ENCODE results near the gene ANK2.

The ANK2 gene

GRCh38 chr4:113325876-113326615, 276.6 kb downstream of the ANK2 start:
- in situ Hi-C loops (cut with HindIII; ENCODE audit: low sequenced_read_pairs), result no loop called here

DNA sequence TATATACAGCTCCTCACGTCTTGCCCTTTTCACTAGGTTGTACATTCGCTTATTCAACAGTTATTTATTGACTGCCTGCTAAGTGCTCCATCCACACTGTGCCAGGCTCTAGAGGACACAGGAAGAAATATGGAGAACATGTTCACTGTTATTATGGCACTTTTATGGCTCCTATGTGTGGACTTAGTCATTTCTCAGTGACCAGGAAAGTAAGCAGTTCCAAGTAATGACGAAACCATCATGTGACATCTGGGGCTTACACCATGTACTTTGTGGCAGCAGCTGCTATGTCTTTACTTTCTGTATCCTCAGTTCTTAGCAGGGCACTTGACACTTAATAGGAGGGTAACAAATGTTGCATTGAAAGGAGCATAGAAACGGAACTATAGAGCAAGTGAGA, 278.0 kb downstream of the ANK2 start:
- in situ Hi-C loops (cut with HindIII; ENCODE audit: low sequenced_read_pairs), result no loop called here

DNA sequence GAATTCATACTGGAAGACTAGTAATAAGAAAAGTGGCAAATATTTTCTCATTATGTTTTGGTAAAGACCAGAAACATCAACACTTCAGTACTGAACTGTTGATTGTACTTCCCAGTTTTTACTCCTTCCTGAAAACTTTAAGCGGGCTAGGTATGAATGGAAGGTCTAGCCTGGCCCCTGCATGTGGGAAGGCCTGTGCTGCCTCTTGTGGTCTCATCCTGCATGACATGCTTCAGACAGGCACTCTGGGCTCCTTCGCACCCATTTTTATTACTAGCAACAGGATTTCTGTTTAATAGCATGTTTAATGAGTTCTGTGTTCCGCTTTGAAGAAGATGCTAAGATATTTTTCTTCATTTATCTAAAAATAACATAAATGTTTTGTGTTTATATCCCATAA, 279.1 kb downstream of the ANK2 start:
- in situ Hi-C loops (cut with HindIII; ENCODE audit: low sequenced_read_pairs), result no loop called here

- in situ Hi-C loops (cut with HindIII; ENCODE audit: low sequenced_read_pairs), result no loop called here
These were observed 280.7 kb downstream of the ANK2 start for GRCh38 chr4:113330200-113330599.

GRCh38 chr4:113331811-113332210, 282.4 kb downstream of the ANK2 start:
- in situ Hi-C loops (cut with HindIII; ENCODE audit: low sequenced_read_pairs), result no loop called here

- in situ Hi-C loops (cut with HindIII; ENCODE audit: low sequenced_read_pairs), result no loop called here
These were observed 283.2 kb downstream of the ANK2 start for GRCh38 chr4:113332701-113333100.

GRCh38 chr4:113335746-113336145, 286.3 kb downstream of the ANK2 start:
- in situ Hi-C loops (cut with HindIII; ENCODE audit: low sequenced_read_pairs), result no loop called here

DNA sequence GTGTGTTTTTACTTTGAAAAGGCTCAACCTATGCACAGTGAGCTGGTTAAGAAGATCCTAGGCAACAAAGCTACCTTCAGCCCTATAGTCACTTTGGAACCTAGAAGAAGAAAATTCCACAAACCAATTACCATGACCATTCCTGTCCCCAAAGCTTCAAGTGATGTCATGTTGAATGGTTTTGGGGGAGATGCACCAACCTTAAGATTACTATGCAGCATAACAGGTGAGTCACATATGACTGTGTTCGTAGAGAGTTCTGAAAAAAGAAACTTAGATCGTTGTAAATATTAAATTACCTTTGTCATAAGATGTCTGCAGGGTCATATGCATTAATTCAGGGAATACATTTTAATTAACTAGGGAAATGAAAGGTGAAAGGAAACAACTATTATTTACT, 287.1 kb downstream of the ANK2 start:
- in situ Hi-C loops (cut with HindIII; ENCODE audit: low sequenced_read_pairs), result no loop called here

DNA sequence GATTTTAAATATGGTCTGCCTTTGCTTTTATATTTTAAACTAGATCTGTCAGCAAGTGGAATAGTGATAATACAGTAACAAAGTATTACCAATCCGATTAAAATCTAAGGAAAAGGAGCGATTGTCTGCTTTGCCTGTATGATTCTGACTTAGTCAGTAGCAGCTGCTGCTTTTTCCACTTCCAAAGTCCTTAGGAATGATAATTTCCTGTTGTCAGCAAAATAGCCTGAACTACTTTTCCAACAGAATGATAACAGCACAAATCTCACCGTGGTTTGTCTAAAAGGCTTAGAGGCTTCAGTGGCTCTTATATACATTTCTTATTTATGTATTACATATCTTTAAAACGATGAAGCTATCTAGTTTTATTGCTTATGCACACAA, 290.0 kb downstream of the ANK2 start:
- in situ Hi-C loops (cut with HindIII; ENCODE audit: low sequenced_read_pairs), result no loop called here

DNA sequence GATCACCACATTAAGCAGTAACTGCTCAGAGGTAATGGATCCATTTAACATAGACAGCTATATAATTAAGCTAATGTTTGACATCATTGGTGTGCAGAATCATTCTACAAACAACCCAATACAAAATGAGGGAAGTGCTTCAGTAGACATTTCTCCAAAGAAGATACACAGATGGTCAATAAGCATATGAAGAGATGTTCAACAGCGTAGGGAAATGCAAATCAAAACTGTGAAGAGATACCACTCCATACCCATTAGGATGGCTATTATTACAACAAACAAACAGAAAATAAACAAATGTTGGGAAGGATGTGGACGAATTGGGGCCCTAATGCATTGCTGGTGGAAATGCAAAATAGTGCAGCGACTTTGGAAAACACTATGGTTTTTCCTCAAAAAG, 294.6 kb downstream of the ANK2 start:
- in situ Hi-C loops (cut with HindIII; ENCODE audit: low sequenced_read_pairs), result no loop called here

DNA sequence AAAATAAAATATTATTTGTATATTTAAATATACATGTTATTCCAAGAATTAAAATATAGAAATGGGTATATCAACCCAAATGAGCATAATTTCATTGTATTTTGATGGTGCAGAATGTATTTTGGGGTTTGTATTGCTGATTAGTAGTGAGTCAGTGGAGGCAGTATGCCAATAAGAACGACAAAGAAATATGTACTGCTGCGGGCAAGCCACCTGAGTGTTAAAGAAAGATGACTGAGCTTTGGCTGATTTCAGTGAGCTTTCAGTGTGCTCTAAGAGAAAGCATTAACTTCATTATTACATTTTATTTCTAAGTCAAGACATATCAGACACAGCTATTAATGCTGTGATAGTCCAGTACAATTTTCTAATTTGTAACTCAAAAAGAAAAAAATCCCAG, 297.8 kb downstream of the ANK2 start:
- in situ Hi-C loops (cut with HindIII; ENCODE audit: low sequenced_read_pairs), result no loop called here

DNA sequence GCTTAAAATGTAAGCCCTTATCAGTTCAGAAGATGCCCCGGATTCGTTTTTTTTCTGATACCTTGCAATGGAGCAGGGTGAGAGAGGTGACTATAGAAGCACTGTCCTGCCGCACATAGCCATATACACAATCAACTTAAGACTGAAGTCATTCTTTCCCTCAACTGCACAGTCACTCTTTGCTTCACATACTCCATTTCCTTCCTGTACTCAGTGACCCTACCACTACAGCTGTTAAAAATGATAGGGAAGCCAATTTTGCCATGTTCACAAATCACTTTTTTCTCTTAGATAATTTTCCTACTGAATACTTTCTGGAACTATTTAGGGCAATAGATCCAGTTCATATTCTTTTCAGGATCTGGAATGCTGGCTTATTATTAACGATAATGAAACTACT, 300.0 kb downstream of the ANK2 start:
- in situ Hi-C loops (cut with HindIII; ENCODE audit: low sequenced_read_pairs), result no loop called here

DNA sequence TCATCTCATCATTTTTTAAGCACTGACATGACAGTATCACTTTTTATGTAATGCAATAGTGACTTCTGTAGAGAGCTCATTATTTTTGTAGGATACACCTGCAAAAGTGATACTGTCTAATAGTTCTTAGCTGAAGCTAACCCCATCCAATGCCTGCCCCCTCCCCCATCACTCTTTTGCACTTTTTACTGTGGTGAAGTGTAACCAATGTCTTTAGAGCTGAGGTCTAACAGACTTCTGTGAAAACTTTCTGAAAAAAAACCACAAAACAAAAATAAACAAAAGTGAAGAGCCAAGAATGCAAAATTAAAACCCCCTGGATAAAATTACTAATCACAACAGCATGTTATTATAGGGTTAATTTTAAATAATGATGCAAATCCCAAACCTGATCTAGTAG, 301.1 kb downstream of the ANK2 start:
- in situ Hi-C loops (cut with HindIII; ENCODE audit: low sequenced_read_pairs), result no loop called here

- in situ Hi-C loops (cut with HindIII; ENCODE audit: low sequenced_read_pairs), result no loop called here
These were observed 306.3 kb downstream of the ANK2 start for GRCh38 chr4:113355550-113356371.

DNA sequence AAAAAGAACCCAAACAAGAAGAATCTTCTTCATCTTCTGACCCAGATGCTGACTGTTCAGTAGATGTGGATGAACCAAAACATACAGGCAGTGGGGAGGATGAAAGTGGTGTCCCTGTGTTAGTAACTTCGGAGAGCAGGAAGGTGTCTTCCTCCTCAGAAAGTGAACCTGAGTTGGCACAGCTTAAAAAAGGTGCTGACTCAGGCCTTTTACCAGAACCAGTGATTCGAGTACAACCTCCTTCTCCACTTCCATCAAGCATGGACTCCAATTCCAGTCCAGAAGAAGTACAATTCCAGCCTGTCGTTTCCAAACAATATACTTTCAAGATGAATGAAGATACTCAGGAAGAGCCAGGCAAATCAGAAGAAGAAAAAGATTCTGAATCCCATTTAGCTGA, 307.0 kb downstream of the ANK2 start:
- in situ Hi-C loops (cut with HindIII; ENCODE audit: low sequenced_read_pairs), result no loop called here

DNA sequence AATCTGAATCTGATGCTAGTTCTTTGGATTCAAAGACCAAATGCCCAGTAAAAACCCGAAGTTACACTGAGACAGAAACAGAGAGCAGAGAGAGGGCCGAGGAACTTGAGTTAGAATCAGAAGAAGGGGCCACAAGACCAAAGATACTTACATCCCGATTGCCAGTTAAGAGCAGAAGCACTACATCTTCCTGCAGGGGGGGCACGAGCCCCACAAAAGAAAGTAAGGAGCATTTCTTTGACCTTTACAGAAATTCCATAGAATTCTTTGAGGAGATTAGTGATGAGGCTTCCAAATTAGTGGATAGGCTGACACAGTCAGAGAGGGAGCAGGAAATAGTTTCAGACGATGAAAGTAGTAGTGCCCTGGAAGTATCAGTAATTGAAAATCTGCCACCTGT, 309.3 kb downstream of the ANK2 start:
- in situ Hi-C loops (cut with HindIII; ENCODE audit: low sequenced_read_pairs), result no loop called here

- in situ Hi-C loops (cut with HindIII; ENCODE audit: low sequenced_read_pairs), result no loop called here
These were observed 315.9 kb downstream of the ANK2 start for GRCh38 chr4:113365377-113365776.

GRCh38 chr4:113368056-113368455, 318.6 kb downstream of the ANK2 start:
- in situ Hi-C loops (cut with HindIII; ENCODE audit: low sequenced_read_pairs), result no loop called here

- in situ Hi-C loops (cut with HindIII; ENCODE audit: low sequenced_read_pairs), result no loop called here
These were observed 321.7 kb downstream of the ANK2 start for GRCh38 chr4:113371111-113371510.

GRCh38 chr4:113375964-113376666, 326.7 kb downstream of the ANK2 start:
- in situ Hi-C loops (cut with HindIII; ENCODE audit: low sequenced_read_pairs), result no loop called here

- in situ Hi-C loops (cut with HindIII; ENCODE audit: low sequenced_read_pairs), result no loop called here
These were observed 329.4 kb downstream of the ANK2 start for GRCh38 chr4:113378836-113379235.

DNA sequence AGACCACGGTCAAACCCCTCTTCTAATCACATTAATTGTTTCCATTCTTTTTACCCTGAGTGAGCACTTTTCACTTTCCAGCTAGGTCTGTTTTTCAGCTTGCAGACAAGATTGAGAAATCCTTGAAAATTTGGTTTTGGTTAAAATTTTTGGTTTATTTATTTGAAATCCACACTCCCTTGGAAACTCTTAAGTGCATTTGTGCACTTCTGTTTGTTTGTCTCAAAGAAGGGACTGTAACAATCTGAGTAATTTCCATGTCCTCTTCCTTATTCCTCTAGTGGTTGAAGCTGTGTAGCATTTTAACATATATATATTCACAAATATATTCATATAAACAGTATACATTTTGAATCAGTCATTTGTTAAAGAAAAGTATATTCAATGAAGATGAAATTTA, 333.3 kb downstream of the ANK2 start:
- in situ Hi-C loops (cut with HindIII; ENCODE audit: low sequenced_read_pairs), result no loop called here
